ENCODE measurements around the gene FOCAD.

The FOCAD gene

GRCh38 chr9:21030389-21031035 is 346.5 kb downstream of the FOCAD start:
- no peak for DNase-seq

GRCh38 chr9:21031091-21031807 is 347.2 kb downstream of the FOCAD start, which contains the start of gene HACD4:
TSS of gene HACD4 (minus strand) at chr9:21031640. CDS start at chr9:21031590, 50 bp downstream.
- DNase-seq = peak; percentile 66

GRCh38 chr9:21031808-21032183 is 347.7 kb downstream of the FOCAD start:
- no peak for DNase-seq

- no peak for DNase-seq
Measured at GRCh38 chr9:21037278-21037677, 353.2 kb downstream of the FOCAD start.

- DNase-seq = no peak
Measured at GRCh38 chr9:21039302-21039701, 355.2 kb downstream of the FOCAD start.

GRCh38 chr9:21042466-21042865 is 358.4 kb downstream of the FOCAD start:
- no peak for DNase-seq

GRCh38 chr9:21043841-21044240 is 359.8 kb downstream of the FOCAD start:
- no peak for DNase-seq

Measured in activated naive CD4-positive, alpha-beta T cell treated with anti-CD3 and anti-CD28 coated beads, Interleukin-2, amount 50 U/mL, for 16 hours (primary cell).